GM12892 (cell line): ENCODE data around the gene BAZ2B.

ENCODE experiments used
- POLR2A ChIP-seq: IDR thresholded peaks from 2 replicates; pipeline ENCODE4 v1.6.1; 2011; ENCODE audit warnings: low read depth, low read length, control low read depth
- POLR2AphosphoS5 ChIP-seq: IDR thresholded peaks from 2 replicates; pipeline ENCODE4 v1.6.1; 2011; ENCODE audit warnings: low read depth, low read length, control low read depth
- TAF1 ChIP-seq: IDR thresholded peaks from 2 replicates; pipeline ENCODE4 v1.6.1; 2011; ENCODE audit warnings: low read depth, mild to moderate bottlenecking, control low read depth, low read length, borderline replicate concordance

DNA sequence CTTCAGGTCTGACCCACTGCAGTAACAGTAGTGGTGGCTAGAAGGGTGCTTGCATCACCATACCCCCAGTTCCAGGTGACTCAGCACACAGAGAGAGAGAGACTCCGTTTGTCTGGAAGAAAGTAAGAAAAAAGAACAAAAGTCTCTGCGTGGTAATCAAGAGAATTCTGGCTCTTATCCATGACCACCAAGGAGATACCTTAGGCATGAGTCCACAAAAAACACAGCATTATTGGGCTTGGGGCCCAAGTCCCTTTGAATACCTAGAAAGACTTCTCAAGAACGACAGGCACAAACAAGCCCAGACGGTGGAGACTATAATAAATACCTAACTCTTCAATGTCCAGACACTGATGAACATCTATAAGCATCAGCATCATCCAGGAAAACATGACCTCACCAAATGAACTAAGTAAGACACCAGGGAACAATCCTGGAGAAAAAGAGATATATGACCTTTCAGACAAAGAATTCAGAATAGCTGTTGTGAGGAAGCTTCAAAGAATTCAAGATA lies 21.7 kb upstream of the BAZ2B start:
- TF ChIP-seq POLR2A (no peak), POLR2AphosphoS5 (no peak), TAF1 (no peak)
